ENCODE data around the gene ASIC4.

Gene ASIC4

GRCh38 chr2:219489315-219489714 lies 25.0 kb upstream of the ASIC4 start:
- Mint-ChIP-seq H3K36me3 (ENCODE audit: low read depth) (no peaks in the 10 kb centered on the region), H3K4me3 (no peak overlapping the region), H3K9me3 (no peaks in the 10 kb centered on the region), H3K27ac (no peak overlapping the region), H3K27me3 (peaks cover 22% of the 10 kb centered on the region), H3K4me1 (ENCODE audit: low read depth) (peaks cover under 1% of the 10 kb centered on the region)

DNA sequence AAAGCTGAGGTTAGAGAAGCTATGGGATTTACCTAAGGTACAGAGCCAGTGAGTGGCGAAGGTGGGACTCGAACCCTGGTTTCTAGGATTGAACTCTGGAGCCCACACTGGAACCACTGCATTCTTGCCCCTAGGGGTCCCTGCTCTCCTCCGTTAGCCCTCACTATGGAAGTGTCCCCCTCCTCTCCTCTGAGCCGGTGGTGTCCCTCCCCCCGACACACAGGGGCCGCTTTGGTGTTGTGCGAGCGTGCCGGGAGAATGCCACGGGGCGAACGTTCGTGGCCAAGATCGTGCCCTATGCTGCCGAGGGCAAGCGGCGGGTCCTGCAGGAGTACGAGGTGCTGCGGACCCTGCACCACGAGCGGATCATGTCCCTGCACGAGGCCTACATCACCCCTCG lies 24.1 kb upstream of the ASIC4 start:
- no peaks in the 10 kb centered on the region for H3K9me3 Mint-ChIP-seq
- peaks cover 27% of the 10 kb centered on the region for H3K27me3 Mint-ChIP-seq
- H3K4me3 Mint-ChIP-seq = no peak overlapping the region
- H3K4me1 Mint-ChIP-seq (ENCODE audit: low read depth) = no peaks in the 10 kb centered on the region
- H3K27ac Mint-ChIP-seq = no peak overlapping the region
- no peaks in the 10 kb centered on the region for H3K36me3 Mint-ChIP-seq (ENCODE audit: low read depth)

- no peak overlapping the region for H3K27ac Mint-ChIP-seq
- peaks cover 27% of the 10 kb centered on the region for H3K27me3 Mint-ChIP-seq
- H3K4me3 Mint-ChIP-seq = no peak overlapping the region
- no peaks in the 10 kb centered on the region for H3K4me1 Mint-ChIP-seq (ENCODE audit: low read depth)
- H3K36me3 Mint-ChIP-seq (ENCODE audit: low read depth) = no peaks in the 10 kb centered on the region
- H3K9me3 Mint-ChIP-seq = no peaks in the 10 kb centered on the region
These were observed 23.6 kb upstream of the ASIC4 start for GRCh38 chr2:219490600-219491130.

- Mint-ChIP-seq H3K4me3 (no peak overlapping the region), H3K4me1 (ENCODE audit: low read depth) (no peaks in the 10 kb centered on the region), H3K27me3 (peaks cover 25% of the 10 kb centered on the region), H3K27ac (no peak overlapping the region), H3K9me3 (no peaks in the 10 kb centered on the region), H3K36me3 (ENCODE audit: low read depth) (no peaks in the 10 kb centered on the region)
These were observed 22.9 kb upstream of the ASIC4 start for GRCh38 chr2:219491278-219491963.

DNA sequence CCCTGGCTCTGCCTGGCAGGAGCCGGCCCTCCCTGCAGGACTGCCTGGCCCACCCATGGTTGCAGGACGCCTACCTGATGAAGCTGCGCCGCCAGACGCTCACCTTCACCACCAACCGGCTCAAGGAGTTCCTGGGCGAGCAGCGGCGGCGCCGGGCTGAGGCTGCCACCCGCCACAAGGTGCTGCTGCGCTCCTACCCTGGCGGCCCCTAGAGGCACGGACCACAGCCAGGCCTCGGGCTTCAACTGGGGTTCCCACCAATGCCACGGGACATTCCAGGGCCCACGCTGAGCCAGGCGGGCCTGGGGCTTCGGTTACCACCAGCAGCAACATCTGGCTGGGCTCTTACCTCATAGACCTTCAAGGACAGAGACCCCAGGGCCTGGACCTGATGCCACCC lies 21.7 kb upstream of the ASIC4 start:
- Mint-ChIP-seq H3K4me1 (ENCODE audit: low read depth) (peaks cover 4% of the 10 kb centered on the region), H3K9me3 (no peaks in the 10 kb centered on the region), H3K27ac (no peak overlapping the region), H3K4me3 (no peak overlapping the region), H3K36me3 (ENCODE audit: low read depth) (no peaks in the 10 kb centered on the region), H3K27me3 (peaks cover 32% of the 10 kb centered on the region)

DNA sequence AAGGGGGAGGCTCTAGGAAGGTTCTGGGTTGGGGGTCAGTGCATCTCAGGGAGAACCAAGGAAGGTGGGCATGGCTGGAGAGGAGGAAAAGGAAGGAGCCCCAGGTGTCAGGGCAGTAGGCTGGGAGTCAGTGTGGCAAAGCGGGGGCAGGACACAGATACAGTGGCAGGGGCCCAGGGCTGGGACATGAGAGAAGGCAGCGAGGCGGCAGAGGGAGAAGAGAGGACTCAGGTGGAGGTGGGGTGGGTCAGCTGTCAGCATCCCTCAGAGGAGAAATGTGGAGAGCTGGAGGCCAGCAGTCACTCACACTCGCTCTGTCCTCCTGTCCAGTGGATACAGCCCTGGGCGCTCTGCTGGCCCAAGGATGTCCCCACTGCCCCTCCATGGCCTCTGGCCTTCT lies 21.2 kb upstream of the ASIC4 start:
- Mint-ChIP-seq H3K36me3 (ENCODE audit: low read depth) (no peaks in the 10 kb centered on the region), H3K4me3 (no peak overlapping the region), H3K27ac (no peak overlapping the region), H3K27me3 (peaks cover 34% of the 10 kb centered on the region), H3K4me1 (ENCODE audit: low read depth) (peaks cover 9% of the 10 kb centered on the region), H3K9me3 (no peaks in the 10 kb centered on the region)

DNA sequence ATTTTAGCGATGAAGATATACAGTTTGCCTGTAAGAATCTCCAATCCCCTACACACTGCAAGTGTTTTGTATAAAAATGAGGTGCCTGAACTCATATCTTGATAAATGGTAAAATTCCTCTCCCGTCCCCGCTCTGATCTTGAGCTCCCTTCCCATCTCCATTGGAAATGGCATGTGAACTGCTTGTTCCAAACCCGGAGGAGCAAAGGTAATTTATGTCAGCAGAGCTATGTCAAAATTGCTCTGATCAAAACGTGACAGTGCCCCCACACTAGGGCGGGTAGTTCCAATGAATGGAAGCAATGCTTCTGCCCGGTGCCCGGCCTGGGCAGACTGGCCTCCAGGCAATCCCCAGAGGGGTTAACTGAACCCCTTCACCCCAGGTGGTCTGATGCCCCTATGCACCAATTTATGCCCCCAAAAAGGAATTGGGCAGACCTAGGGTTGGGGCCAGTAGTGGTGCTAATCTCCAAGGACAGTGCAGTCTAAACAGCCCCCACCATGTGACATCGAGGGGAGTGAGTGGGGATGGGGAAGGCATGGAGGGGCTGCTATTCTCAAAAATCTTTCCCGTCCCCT lies 19.2 kb upstream of the ASIC4 start:
- Mint-ChIP-seq H3K9me3 (no peaks in the 10 kb centered on the region), H3K27ac (no peak overlapping the region), H3K27me3 (peaks cover 40% of the 10 kb centered on the region), H3K4me3 (no peak overlapping the region), H3K4me1 (ENCODE audit: low read depth) (peaks cover 28% of the 10 kb centered on the region), H3K36me3 (ENCODE audit: low read depth) (no peaks in the 10 kb centered on the region)

GRCh38 chr2:219495531-219496122 lies 18.7 kb upstream of the ASIC4 start:
- Mint-ChIP-seq H3K9me3 (no peaks in the 10 kb centered on the region), H3K27ac (no peak overlapping the region), H3K4me3 (no peak overlapping the region), H3K36me3 (ENCODE audit: low read depth) (no peaks in the 10 kb centered on the region), H3K4me1 (ENCODE audit: low read depth) (peaks cover 32% of the 10 kb centered on the region), H3K27me3 (peaks cover 40% of the 10 kb centered on the region)

DNA sequence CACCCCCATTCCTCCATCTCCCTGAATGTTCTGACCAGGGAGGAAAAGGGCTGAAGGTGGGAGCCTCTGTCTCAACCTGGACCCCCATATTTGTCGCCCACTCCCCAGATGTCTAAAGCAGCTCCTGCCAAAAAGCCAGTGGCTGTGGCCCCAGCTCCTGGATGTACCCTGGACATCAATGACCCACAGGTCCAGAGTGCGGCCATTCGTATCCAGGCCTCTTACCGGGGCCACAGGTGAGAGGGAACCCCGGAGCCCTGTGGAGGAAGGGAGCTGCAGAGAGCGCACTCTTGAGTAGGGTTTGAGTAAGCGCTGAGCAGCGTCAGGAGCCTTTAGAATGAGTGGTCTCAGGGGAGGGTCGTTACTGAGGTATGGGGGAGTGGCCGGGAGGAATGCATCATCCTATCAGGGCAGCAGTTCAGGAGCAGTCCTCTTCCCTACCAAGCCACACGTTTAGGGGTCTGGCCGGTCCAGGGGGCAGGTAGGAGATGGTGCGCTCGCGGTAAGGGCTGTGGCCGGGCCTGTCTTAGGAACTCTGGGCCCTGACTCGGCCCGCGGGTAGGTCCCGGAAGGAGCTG lies 17.9 kb upstream of the ASIC4 start:
- no peaks in the 10 kb centered on the region for H3K9me3 Mint-ChIP-seq
- no peak overlapping the region for H3K4me3 Mint-ChIP-seq
- H3K4me1 Mint-ChIP-seq (ENCODE audit: low read depth) = peaks cover 32% of the 10 kb centered on the region
- H3K27me3 Mint-ChIP-seq = peaks cover 40% of the 10 kb centered on the region
- no peaks in the 10 kb centered on the region for H3K36me3 Mint-ChIP-seq (ENCODE audit: low read depth)
- H3K27ac Mint-ChIP-seq = no peak overlapping the region

DNA sequence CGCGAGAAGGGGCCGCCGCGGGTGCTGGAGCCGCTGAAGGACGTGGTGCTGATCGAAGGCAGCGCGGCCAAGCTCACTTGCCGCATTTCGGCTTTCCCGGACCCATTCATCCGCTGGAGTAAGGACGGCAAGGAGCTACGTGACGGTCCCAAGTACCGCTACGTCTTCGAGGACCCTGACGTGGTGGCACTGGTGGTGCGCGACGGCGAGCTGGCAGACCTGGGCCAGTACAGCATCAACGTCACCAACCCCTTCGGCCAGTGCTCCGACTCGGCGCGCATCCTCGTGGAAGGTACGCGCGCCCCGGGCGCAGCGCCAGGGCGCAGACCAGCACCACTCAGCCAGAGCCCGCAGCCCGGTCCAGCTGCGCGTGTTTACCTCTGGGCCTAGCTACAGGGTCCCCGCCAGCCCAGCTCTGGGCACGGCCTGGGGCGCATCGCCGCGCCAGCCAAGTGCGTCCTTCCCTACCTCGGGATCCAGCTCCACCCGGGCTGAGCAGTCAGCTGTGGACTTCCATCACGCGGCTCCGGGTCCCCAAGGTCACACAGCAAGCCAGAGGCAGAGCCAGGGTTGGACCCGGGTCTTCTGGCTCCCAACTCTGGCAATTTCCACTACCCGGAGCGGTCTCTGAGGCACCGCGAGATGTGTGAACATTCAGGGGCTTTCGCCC lies 17.3 kb upstream of the ASIC4 start:
- peaks cover 32% of the 10 kb centered on the region for H3K4me1 Mint-ChIP-seq (ENCODE audit: low read depth)
- H3K27ac Mint-ChIP-seq = no peak overlapping the region
- no peaks in the 10 kb centered on the region for H3K36me3 Mint-ChIP-seq (ENCODE audit: low read depth)
- H3K9me3 Mint-ChIP-seq = no peaks in the 10 kb centered on the region
- peaks cover 40% of the 10 kb centered on the region for H3K27me3 Mint-ChIP-seq
- peak overlapping the region; percentile 94 for H3K4me3 Mint-ChIP-seq

DNA sequence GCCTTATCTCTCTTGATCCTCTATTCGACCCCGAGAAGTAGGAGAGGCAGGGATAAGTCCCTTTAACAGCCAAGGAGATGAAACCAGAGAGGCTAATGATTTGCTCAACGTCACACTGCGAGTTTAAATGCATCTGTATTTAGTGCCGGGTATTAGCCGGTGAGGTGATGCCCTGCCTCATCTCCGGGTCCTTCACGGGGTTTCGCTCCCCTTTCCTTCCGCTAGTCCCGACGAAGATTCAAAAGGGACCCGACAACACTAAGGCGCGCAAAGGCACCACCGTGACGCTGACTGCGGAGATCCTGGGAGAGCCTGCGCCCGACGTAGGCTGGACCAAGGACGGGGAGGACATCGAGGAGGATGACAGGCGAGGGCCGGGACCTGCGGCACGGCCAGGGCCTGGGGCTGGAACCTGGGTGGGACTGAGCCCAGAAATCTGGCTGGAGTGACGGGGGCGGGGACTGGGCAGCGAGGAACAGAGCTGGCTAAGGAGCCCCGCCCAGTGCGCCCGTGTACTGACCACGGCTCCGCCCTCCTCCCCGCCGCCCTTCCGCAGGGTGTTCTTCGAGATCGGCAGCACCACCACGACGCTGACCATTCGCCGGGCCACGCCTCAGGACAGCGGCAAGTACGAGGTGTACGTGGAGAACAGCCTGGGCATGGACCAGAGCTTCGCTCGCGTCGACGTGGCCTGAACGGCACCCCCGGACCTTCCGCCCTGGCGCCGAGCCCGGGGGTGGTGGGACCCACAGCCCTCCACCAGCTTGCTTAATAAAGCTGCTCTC lies 16.6 kb upstream of the ASIC4 start:
- no peak overlapping the region for H3K27ac Mint-ChIP-seq

DNA sequence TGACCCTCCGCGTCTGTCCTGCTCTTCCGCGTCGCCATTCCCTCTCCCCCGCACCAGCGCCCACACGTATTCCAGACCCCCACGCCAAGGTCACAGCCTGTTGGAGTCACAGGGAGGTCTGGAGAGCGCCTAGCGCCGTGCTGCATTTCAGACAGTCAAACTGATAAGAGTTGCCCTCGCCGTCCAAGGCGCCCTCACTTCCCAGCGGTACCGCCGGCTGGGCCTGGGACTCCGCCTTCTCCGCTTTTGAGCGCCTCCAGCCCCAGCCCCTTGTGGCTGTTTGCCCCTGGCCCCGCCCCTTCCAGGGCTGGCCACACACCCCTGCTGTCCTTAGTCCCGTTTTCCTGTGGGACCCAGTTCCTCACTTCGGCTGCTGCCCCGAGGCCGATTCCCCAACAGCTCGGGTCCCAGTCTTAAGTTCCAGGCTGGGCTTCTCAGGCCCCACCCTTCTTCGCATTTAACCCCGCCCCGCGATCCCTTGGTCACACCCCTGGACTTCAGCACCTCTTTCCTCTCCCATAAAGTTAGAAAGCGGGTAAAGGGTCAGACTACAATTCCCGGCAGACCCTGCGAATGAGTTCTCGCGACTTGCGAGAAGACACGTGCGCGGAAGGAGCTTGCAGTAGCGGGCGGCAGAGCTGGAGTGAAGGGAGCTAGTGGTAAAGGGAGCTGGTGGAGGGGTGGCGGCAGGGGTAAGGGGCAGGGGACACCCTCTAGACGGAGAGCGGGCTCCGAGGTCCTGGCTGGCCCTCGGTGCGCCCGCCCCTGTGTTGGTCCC lies 15.8 kb upstream of the ASIC4 start, which contains the start of gene GMPPA:
Gene GMPPA (plus strand): TSS at position 612 of the 778 bp plus-strand sequence. CDS start 1,085 bp downstream, outside the sequence.
- Mint-ChIP-seq H3K36me3 (ENCODE audit: low read depth) (no peaks in the 10 kb centered on the region), H3K27ac (peak within 1 kb of the TSS; percentile 87), H3K4me1 (ENCODE audit: low read depth) (peaks cover 32% of the 10 kb centered on the region), H3K9me3 (no peaks in the 10 kb centered on the region), H3K4me3 (peak within 1 kb of the TSS; percentile 94), H3K27me3 (peaks cover 34% of the 10 kb centered on the region)

More for the DNA sequence above, 16.6 kb upstream of the ASIC4 start:
- H3K36me3 Mint-ChIP-seq (ENCODE audit: low read depth) = no peaks in the 10 kb centered on the region
- H3K4me1 Mint-ChIP-seq (ENCODE audit: low read depth) = peaks cover 32% of the 10 kb centered on the region
- H3K4me3 Mint-ChIP-seq = peak overlapping the region; percentile 94
- no peaks in the 10 kb centered on the region for H3K9me3 Mint-ChIP-seq
- peaks cover 40% of the 10 kb centered on the region for H3K27me3 Mint-ChIP-seq

DNA sequence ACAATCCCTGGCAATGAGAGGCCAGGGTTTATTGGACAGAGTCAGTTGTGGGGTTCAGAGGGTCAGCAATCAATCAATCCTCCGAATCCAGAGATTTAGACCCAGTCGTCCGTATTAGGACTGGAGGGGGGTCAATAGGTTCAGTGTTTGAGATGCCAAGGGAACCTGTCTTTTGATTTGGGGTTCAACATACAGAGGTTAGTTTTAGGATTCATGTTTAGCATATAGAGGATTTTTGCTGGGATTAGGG lies 15.3 kb upstream of the ASIC4 start:
- H3K27me3 Mint-ChIP-seq = peaks cover 31% of the 10 kb centered on the region
- peaks cover 32% of the 10 kb centered on the region for H3K4me1 Mint-ChIP-seq (ENCODE audit: low read depth)
- H3K36me3 Mint-ChIP-seq (ENCODE audit: low read depth) = no peaks in the 10 kb centered on the region
- peak overlapping the region; percentile 94 for H3K4me3 Mint-ChIP-seq
- H3K9me3 Mint-ChIP-seq = no peaks in the 10 kb centered on the region
- H3K27ac Mint-ChIP-seq = peak overlapping the region; percentile 87

DNA sequence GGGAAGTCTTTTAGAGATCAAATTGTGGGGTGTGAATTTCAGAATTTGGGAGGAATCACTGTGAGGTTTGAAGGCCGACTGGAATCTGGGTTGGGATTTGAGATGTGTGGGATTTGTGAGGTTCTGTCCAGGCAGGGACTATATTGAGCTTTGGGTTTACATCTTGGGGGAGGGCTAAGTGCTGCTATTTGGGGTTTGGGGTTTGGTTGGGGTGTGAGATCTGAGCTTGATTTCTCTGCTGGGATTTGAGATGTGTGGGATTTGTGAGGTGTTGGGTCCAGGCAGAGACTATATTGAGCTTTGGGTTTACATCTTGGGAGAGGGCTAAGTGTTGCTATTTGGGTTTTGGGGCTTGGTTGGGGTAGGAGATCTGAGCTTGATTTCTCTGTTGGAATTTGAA lies 14.7 kb upstream of the ASIC4 start:
- Mint-ChIP-seq H3K4me1 (ENCODE audit: low read depth) (peaks cover 32% of the 10 kb centered on the region), H3K27me3 (peaks cover 30% of the 10 kb centered on the region), H3K4me3 (peak overlapping the region; percentile 94), H3K9me3 (no peaks in the 10 kb centered on the region), H3K27ac (peak overlapping the region; percentile 87), H3K36me3 (ENCODE audit: low read depth) (peaks cover 3% of the 10 kb centered on the region)

Data from stimulated activated naive CD8-positive, alpha-beta T cell treated with anti-CD3 and anti-CD28 coated beads, Interleukin-15, Interleukin-2, amounts not matched to agents 100 ng/mL and 50 ng/mL, for 24 hours (primary cell).